ENCODE data around the gene ADCY1. TPM values are rescaled to one million over a fixed set of nuclear protein-coding genes. Genes with fewer than 3 reads are reported as not detected.

Gene ADCY1
- total RNA-seq, 1 donor from 2014 or later: 4.7 TPM

DNA sequence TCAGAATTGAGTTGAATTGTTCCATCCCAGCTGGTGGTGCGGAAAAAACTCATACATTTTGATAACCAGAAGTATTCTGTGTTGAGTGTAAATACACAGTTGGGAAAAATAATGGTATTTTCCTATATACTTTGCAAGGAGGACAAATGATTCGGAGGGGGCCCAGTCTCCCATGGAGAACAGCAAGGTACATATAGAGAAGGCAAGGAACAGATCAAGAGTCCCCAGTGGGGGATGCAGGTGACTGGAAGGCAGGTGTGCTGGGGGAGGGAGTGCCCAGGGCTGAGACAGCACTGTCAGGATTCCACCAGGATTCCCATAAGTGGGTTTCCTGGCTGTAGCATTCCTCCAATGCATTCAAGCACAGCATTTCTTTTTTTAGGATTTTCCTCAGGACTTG is 10.8 kb upstream of the ADCY1 start:
- no peak for DNase-seq (ENCODE audit: low spot score in 2 of 2, unreplicated experiment in 2 of 2)

DNA sequence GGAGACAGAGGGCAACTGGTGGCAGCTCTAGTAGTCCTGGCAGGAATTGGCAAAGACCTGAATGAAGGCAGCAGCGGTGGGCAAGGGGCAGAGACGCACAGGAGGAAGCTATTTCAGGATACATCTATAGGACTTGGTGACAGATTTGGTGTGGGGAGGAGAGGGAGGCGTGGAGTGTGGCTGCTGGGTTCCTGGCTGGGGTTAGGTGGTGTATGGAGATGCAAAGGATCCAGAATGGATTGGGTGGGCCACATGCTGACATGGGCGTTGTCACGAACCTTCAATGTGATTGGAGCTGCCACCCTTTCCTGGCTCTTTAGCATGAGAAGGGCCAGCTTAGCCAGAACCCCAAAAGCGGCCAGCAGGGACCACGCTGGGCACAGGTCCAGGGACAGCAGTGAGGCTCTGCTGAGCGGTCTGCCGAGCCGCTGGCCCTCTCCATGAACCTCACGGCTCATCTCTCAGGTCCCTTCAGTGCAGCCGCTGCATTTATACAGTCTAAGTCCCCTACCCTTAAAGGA is 10.2 kb upstream of the ADCY1 start:
- H3K36me3 Mint-ChIP-seq: no peaks in the 10 kb centered on the region
- H3K27me3 Mint-ChIP-seq (ENCODE audit: low read depth): peaks cover 75% of the 10 kb centered on the region
- H3K4me1 Mint-ChIP-seq: no peaks in the 10 kb centered on the region
- DNase-seq (ENCODE audit: low spot score in 2 of 2, unreplicated experiment in 2 of 2): no peak
- H3K27ac Mint-ChIP-seq: no peak overlapping the region
- TF ChIP-seq, protein P1, sequence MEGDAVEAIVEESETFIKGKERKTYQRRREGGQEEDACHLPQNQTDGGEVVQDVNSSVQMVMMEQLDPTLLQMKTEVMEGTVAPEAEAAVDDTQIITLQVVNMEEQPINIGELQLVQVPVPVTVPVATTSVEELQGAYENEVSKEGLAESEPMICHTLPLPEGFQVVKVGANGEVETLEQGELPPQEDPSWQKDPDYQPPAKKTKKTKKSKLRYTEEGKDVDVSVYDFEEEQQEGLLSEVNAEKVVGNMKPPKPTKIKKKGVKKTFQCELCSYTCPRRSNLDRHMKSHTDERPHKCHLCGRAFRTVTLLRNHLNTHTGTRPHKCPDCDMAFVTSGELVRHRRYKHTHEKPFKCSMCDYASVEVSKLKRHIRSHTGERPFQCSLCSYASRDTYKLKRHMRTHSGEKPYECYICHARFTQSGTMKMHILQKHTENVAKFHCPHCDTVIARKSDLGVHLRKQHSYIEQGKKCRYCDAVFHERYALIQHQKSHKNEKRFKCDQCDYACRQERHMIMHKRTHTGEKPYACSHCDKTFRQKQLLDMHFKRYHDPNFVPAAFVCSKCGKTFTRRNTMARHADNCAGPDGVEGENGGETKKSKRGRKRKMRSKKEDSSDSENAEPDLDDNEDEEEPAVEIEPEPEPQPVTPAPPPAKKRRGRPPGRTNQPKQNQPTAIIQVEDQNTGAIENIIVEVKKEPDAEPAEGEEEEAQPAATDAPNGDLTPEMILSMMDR (IDR thresholded peaks at IDR 0.05; ENCODE audit: unreplicated experiment): no peak
- H3K4me3 Mint-ChIP-seq: no peak overlapping the region
- peaks cover 14% of the 10 kb centered on the region for H3K9me3 Mint-ChIP-seq

More for the DNA sequence above, 10.8 kb upstream of the ADCY1 start:
- Mint-ChIP-seq H3K36me3 (no peaks in the 10 kb centered on the region), H3K4me1 (no peaks in the 10 kb centered on the region), H3K9me3 (peaks cover 14% of the 10 kb centered on the region), H3K27me3 (ENCODE audit: low read depth) (peaks cover 69% of the 10 kb centered on the region), H3K27ac (no peak overlapping the region), H3K4me3 (no peak overlapping the region)
- TF ChIP-seq, protein P1 (IDR thresholded peaks at IDR 0.05; ENCODE audit: unreplicated experiment): no peak

DNA sequence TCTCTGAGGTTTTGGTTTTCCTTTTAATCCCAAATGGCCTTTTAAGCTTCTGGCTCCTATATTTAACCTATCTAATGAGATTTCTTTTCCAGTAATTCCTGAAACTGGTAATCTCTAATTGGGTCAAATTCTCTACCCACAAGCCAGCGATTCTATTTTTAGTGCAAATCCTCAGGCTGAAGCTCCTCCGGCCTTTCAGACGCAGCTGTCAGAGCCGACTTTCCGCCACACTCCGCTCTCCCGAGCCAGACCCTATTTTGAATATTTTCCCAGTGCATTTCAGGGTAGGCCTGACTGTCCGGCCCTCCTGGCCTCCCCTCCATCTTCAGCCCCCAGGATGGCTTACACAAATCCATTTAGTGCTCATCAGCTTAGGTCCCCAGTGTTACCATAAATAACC is 9.7 kb upstream of the ADCY1 start:
- TF ChIP-seq, protein P1 (IDR thresholded peaks at IDR 0.05; ENCODE audit: unreplicated experiment): no peak
- no peak overlapping the region for H3K4me3 Mint-ChIP-seq
- H3K27ac Mint-ChIP-seq: no peak overlapping the region
- no peaks in the 10 kb centered on the region for H3K4me1 Mint-ChIP-seq
- no peak for DNase-seq (ENCODE audit: low spot score in 2 of 2, unreplicated experiment in 2 of 2)
- peaks cover 80% of the 10 kb centered on the region for H3K27me3 Mint-ChIP-seq (ENCODE audit: low read depth)
- no peaks in the 10 kb centered on the region for H3K36me3 Mint-ChIP-seq
- peaks cover 10% of the 10 kb centered on the region for H3K9me3 Mint-ChIP-seq

DNA sequence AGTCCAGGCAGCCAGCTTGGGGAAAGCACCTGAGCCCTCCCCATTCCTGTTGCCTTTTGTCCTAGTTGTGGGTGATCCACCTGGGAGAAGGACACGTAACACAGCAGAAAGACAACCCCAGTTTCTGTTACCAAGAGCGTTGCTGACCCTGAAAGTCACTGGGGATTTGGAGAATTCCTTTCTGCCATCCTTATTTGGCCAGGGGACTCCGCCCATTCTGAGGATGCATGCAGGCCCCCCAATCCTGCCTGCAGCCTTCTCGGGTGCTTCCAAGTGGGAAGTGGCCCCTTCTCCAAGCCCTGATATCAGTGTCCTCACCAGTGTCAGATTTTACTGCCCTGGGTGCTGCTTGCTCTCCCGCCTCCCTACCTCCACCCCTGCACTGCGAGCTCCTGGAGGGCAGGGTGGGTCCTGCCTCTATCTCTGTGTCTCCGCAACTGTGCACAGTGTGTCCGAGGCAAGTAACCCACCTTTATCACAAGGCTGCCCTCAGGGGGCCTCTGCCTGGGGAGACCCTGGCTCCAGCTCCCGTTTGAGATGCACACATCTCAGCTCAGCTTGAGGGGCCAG is 9.2 kb upstream of the ADCY1 start:
- no peak overlapping the region for H3K27ac Mint-ChIP-seq
- H3K9me3 Mint-ChIP-seq: peaks cover 5% of the 10 kb centered on the region
- H3K36me3 Mint-ChIP-seq: no peaks in the 10 kb centered on the region
- DNase-seq (ENCODE audit: low spot score in 2 of 2, unreplicated experiment in 2 of 2): no peak
- no peak overlapping the region for H3K4me3 Mint-ChIP-seq
- no peaks in the 10 kb centered on the region for H3K4me1 Mint-ChIP-seq
- H3K27me3 Mint-ChIP-seq (ENCODE audit: low read depth): peaks cover 83% of the 10 kb centered on the region
- TF ChIP-seq, protein P1 (IDR thresholded peaks at IDR 0.05; ENCODE audit: unreplicated experiment): no peak

DNA sequence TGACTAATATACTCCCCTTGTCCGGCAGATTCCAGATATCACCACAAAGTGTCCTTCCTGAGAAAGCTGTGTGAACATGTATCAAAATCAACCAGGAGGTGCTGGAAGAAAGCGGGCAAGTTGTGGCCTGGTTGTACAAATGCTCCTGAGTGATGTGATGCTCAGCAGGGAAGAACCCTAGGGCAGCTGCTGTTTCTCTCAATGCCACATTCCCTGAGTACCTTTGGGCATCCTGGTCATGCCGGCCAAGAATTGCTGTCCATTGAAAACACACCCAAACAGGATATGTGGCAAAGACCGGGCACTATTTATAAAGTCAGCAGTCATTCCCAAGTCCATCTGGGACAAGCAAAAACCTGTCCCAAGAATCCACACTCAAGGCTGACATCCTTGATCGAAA is 7.8 kb upstream of the ADCY1 start:
- Mint-ChIP-seq H3K4me1 (no peaks in the 10 kb centered on the region), H3K36me3 (no peaks in the 10 kb centered on the region), H3K27me3 (ENCODE audit: low read depth) (peaks cover 95% of the 10 kb centered on the region), H3K9me3 (no peaks in the 10 kb centered on the region), H3K27ac (no peak overlapping the region), H3K4me3 (no peak overlapping the region)
- TF ChIP-seq, protein P1 (IDR thresholded peaks at IDR 0.05; ENCODE audit: unreplicated experiment): no peak
- no peak for DNase-seq (ENCODE audit: low spot score in 2 of 2, unreplicated experiment in 2 of 2)
